Astrocyte of the cerebellum (primary cell): ENCODE measurements around the gene GRID2.

Experiments
- DNase-seq: peaks from one replicate; pipeline ENCODE4 v3.0.0-alpha.2; 2011; ENCODE audit warnings: low read depth
- H3K4me3 ChIP-seq: 2 replicates; pipeline ENCODE4 v1.5.1; 2011; ENCODE audit warnings: mild to moderate bottlenecking, low read depth, low read length, moderate library complexity
- CTCF ChIP-seq: IDR thresholded peaks from 2 replicates; pipeline ENCODE4 v1.5.1; 2012; ENCODE audit warnings: low read length, low read depth, moderate library complexity, mild to moderate bottlenecking; ENCODE audit errors: missing control alignments
- in situ Hi-C: cut with HindIII; loops from 2 replicates; pipeline ENCODE4 v1.10.0; 2017; ENCODE audit warnings: low sequenced_read_pairs

Gene GRID2

DNA sequence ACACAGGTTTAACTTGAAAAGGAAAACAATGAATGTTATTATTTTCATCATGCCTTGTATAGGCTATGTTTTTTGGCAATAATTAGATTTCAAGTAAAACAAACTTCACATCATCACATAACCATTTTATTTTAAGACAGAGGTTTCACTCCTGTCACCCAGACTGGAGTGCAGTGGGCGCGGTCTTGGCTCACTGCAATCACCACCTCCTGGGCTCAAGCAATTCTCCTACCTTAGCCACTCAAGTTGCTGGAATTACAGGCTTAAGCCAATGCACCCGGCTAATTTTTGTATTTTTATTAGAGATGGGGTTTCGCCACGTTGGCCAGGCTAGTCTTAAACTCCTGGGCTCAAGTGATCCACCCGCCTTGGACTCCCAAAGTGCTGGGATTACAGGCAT lies 866.2 kb downstream of the GRID2 start:
- no peak overlapping the region for H3K4me3 ChIP-seq
- no peak for DNase-seq
- in situ Hi-C loops = no loop called here
- TF ChIP-seq CTCF = no peak

- in situ Hi-C loops = no loop called here
- TF ChIP-seq CTCF = no peak
- no peak for DNase-seq
- H3K4me3 ChIP-seq = no peak overlapping the region
These were observed 870.8 kb downstream of the GRID2 start for GRCh38 chr4:93174598-93174997.

DNA sequence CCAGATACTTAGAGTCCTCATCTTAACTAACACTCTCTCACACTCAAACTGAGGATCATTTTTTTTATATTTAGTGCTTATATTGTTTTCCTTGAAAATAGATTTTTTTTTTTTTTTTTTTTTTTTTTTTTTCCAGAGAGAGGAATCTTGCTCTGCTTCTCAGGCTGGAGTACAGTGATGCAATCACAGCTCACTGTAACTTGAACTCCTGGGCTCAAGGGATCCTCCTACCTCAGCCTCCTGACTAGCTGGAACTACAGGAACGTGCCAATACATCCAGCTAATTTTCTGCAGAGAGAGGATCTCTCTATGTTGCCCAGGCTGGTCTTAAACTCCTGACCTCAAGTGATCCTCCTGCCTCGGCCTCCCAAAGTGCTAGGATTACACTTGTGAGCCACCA lies 874.5 kb downstream of the GRID2 start:
- no peak for DNase-seq
- in situ Hi-C loops = no loop called here
- TF ChIP-seq CTCF = no peak
- no peak overlapping the region for H3K4me3 ChIP-seq

DNA sequence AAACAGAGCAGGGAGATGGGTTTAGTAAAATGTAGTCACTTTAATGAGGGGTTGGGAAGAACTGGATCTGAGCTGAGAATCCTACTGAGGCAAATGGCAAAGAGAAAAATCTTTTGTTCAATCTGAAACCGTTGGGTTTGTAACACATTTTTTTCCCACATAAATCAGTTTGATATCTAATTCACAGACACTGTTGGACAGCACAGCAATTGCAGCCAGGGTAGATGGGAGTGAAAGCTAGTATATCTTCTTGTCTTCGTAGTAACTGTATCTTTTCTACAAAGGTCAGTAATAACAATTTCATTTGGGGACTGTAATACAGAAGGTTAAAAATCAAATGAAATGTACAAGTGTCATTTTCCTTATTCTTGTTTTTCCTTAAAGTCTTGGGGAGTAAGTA lies 875.3 kb downstream of the GRID2 start:
- in situ Hi-C loops = no loop called here
- TF ChIP-seq CTCF = no peak

GRCh38 chr4:93182722-93183121 lies 879.0 kb downstream of the GRID2 start:
- in situ Hi-C loops = no loop called here

More for the DNA sequence above, 875.3 kb downstream of the GRID2 start:
- H3K4me3 ChIP-seq = no peak overlapping the region
- DNase-seq = no peak

GRCh38 chr4:93183576-93183975 lies 879.8 kb downstream of the GRID2 start:
- DNase-seq = no peak
- no peak for TF ChIP-seq CTCF
- no peak overlapping the region for H3K4me3 ChIP-seq
- in situ Hi-C loops = no loop called here

More at GRCh38 chr4:93182722-93183121, 879.0 kb downstream of the GRID2 start:
- no peak for DNase-seq
- H3K4me3 ChIP-seq = no peak overlapping the region
- TF ChIP-seq CTCF = no peak

GRCh38 chr4:93184053-93184452 lies 880.3 kb downstream of the GRID2 start:
- no peak for DNase-seq
- H3K4me3 ChIP-seq = no peak overlapping the region
- in situ Hi-C loops = no loop called here
- no peak for TF ChIP-seq CTCF
